ENCODE results near the gene DRAP1. TPM values are rescaled to one million over a fixed set of nuclear protein-coding genes. Genes with fewer than 3 reads are reported as not detected.

The DRAP1 gene
- total RNA-seq, 6 experiments from 2014 or later = 21.8 to 50.8 (median 32.6) TPM

DNA sequence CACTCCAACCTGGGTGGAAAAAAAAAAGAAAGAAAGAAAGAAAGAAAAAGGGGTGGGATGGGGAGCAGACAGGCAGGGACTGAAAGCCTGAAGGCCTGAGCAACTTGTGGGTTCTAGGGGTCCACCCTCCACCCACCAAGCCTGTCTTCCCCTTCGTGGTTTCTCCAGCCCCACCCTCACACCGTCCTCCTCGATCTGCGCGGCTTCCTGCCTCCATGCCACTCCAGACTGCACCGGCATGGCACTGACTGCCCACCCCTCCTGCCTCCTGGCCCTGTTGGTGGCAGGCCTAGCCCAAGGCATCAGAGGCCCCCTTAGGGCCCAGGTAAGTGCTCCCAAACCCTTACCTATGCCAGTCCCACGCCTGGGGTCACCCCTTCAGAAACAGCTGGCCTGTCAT is 39.6 kb upstream of the DRAP1 start, which contains the start of gene CTSW:
Gene CTSW (plus strand): TSS at position 221 of the 400 bp plus-strand sequence. CDS start 18 bp downstream, at position 239.
- Histone ChIP-seq H3K27me3 (no peaks in the 10 kb centered on the region), H3K27ac (no peak within 1 kb of the TSS), H3K4me3 (no peak within 1 kb of the TSS), H3K36me3 (peaks cover 0 to 11% (median 0%) of the 10 kb centered on the region in 4 donors), H3K4me1 (no peaks in the 10 kb centered on the region), H3K9me3 (no peaks in the 10 kb centered on the region)
- DNase-seq (no peak), ATAC-seq (peak in 2 of 4 donors; percentile 16 to 22)
- no peak for TF ChIP-seq POLR2A (IDR thresholded peaks at IDR 0.05)
- TF ChIP-seq, protein P1, sequence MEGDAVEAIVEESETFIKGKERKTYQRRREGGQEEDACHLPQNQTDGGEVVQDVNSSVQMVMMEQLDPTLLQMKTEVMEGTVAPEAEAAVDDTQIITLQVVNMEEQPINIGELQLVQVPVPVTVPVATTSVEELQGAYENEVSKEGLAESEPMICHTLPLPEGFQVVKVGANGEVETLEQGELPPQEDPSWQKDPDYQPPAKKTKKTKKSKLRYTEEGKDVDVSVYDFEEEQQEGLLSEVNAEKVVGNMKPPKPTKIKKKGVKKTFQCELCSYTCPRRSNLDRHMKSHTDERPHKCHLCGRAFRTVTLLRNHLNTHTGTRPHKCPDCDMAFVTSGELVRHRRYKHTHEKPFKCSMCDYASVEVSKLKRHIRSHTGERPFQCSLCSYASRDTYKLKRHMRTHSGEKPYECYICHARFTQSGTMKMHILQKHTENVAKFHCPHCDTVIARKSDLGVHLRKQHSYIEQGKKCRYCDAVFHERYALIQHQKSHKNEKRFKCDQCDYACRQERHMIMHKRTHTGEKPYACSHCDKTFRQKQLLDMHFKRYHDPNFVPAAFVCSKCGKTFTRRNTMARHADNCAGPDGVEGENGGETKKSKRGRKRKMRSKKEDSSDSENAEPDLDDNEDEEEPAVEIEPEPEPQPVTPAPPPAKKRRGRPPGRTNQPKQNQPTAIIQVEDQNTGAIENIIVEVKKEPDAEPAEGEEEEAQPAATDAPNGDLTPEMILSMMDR (IDR thresholded peaks at IDR 0.05) = no peak
- WGBS (ENCODE audit: insufficient coverage, low coverage, low lambda C conversion rate, missing lambda C conversion rate) = 43% methylated on average over 1 of the region's 7 CpGs
- intact Hi-C loops (cut with DNase I) = loop anchor here (10.0 kb wide), 1 partner anchor 105 kb away; no protein-coding TSS in a partner anchor

DNA sequence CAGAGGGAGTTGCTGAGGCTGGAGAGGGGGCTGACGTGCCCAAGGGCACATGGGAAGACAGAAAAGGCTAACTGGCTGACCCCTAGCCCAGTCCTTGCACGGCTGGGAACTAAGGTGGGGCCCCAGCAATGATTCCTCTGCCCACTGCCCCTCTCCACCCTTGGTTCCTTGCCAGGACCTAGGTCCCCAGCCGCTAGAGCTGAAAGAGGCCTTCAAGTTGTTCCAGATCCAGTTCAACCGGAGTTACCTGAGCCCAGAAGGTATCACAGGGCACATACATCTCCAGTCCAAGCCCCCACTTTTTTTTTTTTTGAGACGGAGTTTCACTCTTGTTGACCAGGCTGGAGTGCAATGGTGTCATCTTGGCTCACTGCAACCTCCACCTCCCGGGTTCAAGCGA is 39.2 kb upstream of the DRAP1 start:
- intact Hi-C loops (cut with DNase I) = loop anchor here (10.0 kb wide), 1 partner anchor 105 kb away; no protein-coding TSS in a partner anchor
- no peaks in the 10 kb centered on the region for H3K4me1 ChIP-seq
- 100% methylated on average over 3 of the region's 7 CpGs for WGBS (ENCODE audit: insufficient coverage, low coverage, low lambda C conversion rate, missing lambda C conversion rate)
- ATAC-seq (no peak), DNase-seq (no peak)
- no peaks in the 10 kb centered on the region for H3K27me3 ChIP-seq
- no peak for TF ChIP-seq POLR2A (IDR thresholded peaks at IDR 0.05)
- TF ChIP-seq, protein P1 (IDR thresholded peaks at IDR 0.05) = no peak
- H3K4me3 ChIP-seq = no peak overlapping the region
- H3K36me3 ChIP-seq = peaks cover 0 to 11% (median 0%) of the 10 kb centered on the region in 4 donors
- H3K27ac ChIP-seq = no peak overlapping the region
- no peaks in the 10 kb centered on the region for H3K9me3 ChIP-seq

GRCh38 chr11:65880844-65881421 is 38.3 kb upstream of the DRAP1 start:
- Histone ChIP-seq H3K4me3 (no peak overlapping the region), H3K27ac (no peak overlapping the region), H3K36me3 (peaks cover 0 to 11% (median 0%) of the 10 kb centered on the region in 4 donors), H3K27me3 (no peaks in the 10 kb centered on the region), H3K4me1 (no peaks in the 10 kb centered on the region), H3K9me3 (no peaks in the 10 kb centered on the region)
- intact Hi-C loops (cut with DNase I) = loop anchor here (10.0 kb wide), 1 partner anchor 104 kb away; no protein-coding TSS in a partner anchor
- DNase-seq (no peak), ATAC-seq (no peak)
- TF ChIP-seq POLR2A (IDR thresholded peaks at IDR 0.05) = no peak
- TF ChIP-seq, protein P1 (IDR thresholded peaks at IDR 0.05) = no peak
- 92% methylated on average over 2 of the region's 7 CpGs for WGBS (ENCODE audit: insufficient coverage, low coverage, low lambda C conversion rate, missing lambda C conversion rate)

DNA sequence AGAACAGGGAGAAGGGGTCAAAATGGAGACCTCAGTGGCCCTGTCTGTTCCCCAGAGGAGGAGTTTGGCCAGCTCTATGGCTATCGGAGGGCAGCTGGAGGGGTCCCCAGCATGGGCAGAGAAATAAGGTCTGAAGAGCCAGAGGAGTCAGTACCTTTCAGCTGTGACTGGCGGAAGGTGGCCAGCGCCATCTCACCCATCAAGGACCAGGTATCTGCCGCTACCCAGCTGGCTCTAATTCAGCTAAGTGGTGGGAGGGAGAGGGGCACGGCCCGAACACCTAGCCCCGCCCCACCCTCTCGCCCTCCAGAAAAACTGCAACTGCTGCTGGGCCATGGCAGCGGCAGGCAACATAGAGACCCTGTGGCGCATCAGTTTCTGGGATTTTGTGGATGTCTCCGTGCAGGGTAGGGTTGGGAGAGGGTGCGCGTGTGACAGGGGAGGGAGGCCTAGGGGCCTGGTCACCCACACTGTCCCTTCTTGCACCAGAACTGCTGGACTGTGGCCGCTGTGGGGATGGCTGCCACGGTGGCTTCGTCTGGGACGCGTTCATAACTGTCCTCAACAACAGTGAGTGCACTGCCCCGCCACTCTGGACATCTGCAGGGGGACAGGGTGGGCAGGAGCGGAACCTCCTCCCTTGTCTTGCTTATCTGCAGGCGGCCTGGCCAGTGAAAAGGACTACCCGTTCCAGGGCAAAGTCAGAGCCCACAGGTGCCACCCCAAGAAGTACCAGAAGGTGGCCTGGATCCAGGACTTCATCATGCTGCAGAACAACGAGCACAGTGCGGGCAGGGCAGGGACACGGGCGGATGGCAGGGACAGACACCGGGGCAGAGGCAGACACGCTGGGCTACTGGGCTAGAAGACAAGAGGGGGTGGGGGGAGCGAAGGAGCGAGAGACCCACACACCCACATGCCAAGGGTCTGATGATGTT is 36.8 kb upstream of the DRAP1 start:
- ATAC-seq (no peak), DNase-seq (no peak)
- H3K36me3 ChIP-seq = peaks cover 0 to 11% (median 0%) of the 10 kb centered on the region in 4 donors
- no peaks in the 10 kb centered on the region for H3K27me3 ChIP-seq
- intact Hi-C loops (cut with DNase I) = loop anchor here (10.0 kb wide), 1 partner anchor 102 kb away; no protein-coding TSS in a partner anchor
- no peak overlapping the region for H3K27ac ChIP-seq
- WGBS (ENCODE audit: insufficient coverage, low coverage, low lambda C conversion rate, missing lambda C conversion rate) = 79% methylated on average over 10 of the region's 30 CpGs
- H3K4me1 ChIP-seq = peaks cover 0 to 2% (median 0%) of the 10 kb centered on the region in 4 donors
- no peaks in the 10 kb centered on the region for H3K9me3 ChIP-seq
- TF ChIP-seq, protein P1 (IDR thresholded peaks at IDR 0.05) = no peak
- no peak for TF ChIP-seq POLR2A (IDR thresholded peaks at IDR 0.05)
- no peak overlapping the region for H3K4me3 ChIP-seq
